ENCODE measurements around the gene MT1A.

- TF ChIP-seq CTCF (conservative IDR thresholded peaks at IDR 0.05; ENCODE audit: low read depth, low read length), result no peak
- TF ChIP-seq EZH2 (IDR thresholded peaks at IDR 0.05; ENCODE audit: borderline replicate concordance, low read depth, low read length, poor library complexity, severe bottlenecking), result no peak
Measured at GRCh38 chr16:56588781-56589140, 49.7 kb upstream of the MT1A start.
